Subcutaneous adipose tissue (tissue), 4 donors: ENCODE data around the gene ABHD12. TPM values are rescaled to one million over a fixed set of nuclear protein-coding genes. Genes with fewer than 3 reads are reported as not detected.

ENCODE experiments used
- total RNA-seq, 4 donors: library from RNA; depleted of rRNA; stranded (reverse); fragments of >200 nt; gene quantifications; one replicate each; pipeline ENCODE4 v1.1.0, GENCODE V29; 2016
- TF ChIP-seq, protein P1 (sequence below): fragments of 450-650 bp; IDR thresholded peaks from one replicate; pipeline ENCODE4 v1.5.1; 2016; ENCODE audit warnings: low read depth, mild to moderate bottlenecking, control low read depth, antibody characterized with exemption, moderate library complexity

The ABHD12 gene
- total RNA-seq, 4 donors from 2014 or later: 36.5 to 60.3 (median 51.6) TPM

DNA sequence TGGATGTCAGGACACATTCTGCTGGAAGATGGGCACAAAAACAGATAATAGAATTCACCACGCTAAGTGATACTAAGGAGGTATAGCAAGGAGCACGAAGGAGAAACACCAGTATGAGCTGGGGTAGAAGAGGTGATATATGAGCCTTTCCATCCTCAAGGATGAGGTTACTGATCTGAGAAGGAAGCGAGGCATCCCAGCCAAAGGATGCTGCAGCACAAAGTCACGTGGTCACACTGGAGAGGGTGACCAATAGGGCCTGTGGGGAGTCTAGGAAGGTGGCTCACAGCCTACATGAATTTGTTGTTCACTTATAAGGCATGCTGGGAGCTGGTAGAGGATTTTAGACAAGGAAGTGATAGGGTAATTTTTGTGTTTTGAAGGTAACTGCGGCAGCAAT, 18.3 kb upstream of the ABHD12 start:
- TF ChIP-seq, protein P1, sequence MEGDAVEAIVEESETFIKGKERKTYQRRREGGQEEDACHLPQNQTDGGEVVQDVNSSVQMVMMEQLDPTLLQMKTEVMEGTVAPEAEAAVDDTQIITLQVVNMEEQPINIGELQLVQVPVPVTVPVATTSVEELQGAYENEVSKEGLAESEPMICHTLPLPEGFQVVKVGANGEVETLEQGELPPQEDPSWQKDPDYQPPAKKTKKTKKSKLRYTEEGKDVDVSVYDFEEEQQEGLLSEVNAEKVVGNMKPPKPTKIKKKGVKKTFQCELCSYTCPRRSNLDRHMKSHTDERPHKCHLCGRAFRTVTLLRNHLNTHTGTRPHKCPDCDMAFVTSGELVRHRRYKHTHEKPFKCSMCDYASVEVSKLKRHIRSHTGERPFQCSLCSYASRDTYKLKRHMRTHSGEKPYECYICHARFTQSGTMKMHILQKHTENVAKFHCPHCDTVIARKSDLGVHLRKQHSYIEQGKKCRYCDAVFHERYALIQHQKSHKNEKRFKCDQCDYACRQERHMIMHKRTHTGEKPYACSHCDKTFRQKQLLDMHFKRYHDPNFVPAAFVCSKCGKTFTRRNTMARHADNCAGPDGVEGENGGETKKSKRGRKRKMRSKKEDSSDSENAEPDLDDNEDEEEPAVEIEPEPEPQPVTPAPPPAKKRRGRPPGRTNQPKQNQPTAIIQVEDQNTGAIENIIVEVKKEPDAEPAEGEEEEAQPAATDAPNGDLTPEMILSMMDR: no peak

DNA sequence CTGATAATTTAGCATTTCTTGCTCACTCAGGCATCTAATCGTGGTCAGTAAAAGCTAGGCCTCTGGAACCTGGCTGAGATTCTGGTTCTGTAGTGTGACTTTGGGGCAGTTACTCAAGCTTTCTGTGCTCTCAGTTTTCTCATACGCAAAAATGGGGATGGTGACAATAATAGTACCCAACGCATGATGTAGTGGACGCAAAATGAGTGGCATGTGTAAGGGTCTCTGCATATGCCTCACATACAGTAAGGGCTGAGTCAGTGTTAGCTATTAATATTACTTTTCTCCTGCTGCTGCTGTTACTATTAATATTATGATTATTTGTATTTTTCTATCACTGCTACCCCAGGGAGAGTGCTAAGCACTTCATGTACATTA, 17.5 kb upstream of the ABHD12 start:
- TF ChIP-seq, protein P1: no peak

DNA sequence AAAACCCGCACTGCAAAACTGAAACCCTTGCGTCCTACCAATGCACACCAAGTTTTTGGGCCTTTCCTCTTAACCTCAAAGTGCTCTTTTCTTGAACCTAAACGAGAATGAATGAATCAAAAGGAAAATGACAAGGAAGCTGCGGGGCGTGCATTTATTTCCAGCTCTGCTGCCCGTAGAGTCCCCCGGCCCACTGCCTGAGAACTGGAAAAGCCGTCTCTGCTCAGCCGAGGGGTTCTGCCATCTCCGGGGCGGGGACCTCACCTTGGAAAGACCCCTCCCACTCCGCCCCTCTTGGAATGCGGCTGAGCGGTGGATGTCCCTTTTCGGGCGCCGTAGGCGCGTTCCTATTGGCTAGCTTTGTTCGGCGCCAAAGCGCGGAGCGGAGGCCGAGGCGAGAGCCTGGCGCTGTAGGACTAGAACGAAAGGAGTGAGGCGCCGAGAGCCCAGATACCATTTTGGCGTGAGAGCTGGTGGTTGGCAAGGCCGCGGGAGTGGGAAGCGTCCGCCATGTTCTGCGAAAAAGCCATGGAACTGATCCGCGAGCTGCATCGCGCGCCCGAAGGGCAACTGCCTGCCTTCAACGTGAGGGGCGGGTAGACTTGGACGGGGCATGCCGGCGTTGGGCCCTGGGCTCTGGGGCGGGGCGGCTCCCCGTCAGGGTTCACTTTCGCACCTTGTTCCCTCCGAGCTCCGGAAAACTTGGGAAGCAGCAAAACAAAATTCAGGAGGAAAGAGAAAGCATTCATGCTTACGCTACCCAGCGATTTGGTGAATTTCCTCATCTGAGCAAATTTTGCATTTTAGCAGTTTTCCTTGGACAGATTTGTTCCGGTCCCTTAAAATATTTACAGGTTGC, 16.9 kb upstream of the ABHD12 start, which contains the start of gene GINS1:
Gene GINS1 (plus strand): TSS at position 363 of the 859 bp plus-strand sequence. CDS start 148 bp downstream, at position 511.
- TF ChIP-seq, protein P1: no peak

DNA sequence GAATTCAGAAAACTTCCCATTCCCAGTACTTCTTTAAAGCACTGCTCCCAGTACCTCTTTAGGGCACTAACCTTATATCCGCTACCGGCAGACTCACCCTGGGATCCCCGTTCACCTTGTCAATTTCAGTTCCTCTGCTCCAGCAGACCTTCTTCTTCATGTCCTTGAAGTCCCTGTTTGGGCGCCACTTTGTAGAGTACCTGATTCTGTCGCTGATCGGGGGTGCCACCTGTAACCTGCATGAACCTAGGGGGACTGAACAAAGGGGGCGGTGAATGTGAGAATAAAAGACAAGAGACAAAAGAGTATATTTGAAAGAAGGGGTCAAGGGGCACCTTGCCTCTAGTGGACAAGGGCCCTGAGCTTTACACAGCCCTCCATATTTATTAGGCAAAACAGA, 11.9 kb upstream of the ABHD12 start:
- TF ChIP-seq, protein P1: no peak

DNA sequence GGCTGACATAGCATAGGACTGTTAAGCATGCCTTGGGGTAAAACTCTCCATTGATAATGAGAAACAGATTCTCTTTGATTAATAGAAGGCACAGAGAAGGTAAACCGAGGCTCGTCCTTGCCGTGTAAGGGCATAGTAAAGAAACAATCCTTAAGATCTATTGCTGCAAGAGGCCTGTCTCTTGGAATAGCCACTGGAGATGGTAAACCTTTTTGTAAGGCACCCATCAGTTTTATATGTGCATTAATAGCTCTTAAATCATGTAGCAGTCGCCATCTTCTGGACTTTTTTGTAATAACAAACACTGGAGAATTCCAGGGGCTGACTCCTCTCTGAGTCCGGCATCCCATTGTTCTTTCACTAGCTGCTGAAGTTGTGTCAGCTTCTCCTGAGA, 8.4 kb upstream of the ABHD12 start:
- TF ChIP-seq, protein P1: no peak

DNA sequence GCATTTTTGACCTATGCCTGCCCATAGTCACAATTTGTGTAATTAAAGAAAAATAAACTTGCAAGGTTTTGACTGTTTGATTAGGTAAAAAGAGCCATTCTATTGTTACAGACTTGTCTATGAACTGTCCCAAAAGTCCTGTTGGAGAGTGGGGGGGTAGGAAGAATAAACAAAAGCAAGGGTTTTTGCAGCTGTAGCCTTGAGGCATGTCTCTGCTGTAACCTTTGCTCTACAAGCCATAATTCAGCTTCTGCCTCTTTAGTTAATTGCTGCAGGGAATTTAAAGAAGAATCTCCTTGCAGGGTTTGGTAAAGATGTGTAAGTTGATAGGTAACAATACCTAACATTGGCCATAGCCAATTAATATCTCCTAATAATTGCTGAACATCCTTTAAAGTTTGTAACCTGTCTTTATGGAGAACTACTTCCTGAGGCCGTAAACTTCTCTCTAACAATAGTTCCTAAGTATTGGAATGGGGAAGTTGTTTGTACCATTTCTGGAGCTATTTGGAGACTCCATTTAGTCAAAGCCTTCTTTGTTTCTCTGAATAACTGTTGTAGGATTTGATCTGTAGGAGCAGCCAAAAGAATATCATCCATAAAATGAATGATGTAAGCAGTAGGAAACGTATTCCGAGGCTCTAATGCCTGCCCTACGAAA, 7.9 kb upstream of the ABHD12 start:
- TF ChIP-seq, protein P1: no peak

DNA sequence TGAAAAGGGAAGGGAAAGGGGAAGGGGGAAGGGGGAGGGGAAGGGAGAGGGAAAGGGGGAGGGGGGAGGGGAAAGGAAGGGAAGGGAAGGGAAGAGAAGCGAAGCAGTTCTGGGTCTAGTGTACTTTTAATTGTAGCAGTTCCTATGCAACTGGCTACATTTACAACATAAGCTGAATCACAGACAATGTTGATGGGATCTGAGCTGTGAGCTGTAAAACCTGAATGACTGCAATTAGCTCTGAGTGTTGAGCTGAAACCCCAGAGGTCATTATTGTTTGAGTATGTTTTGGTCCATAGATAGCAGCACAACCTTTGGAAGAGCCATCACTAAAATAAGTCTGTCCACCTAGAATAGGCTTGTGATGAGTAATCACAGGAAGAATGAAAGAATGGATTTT, 7.2 kb upstream of the ABHD12 start:
- TF ChIP-seq, protein P1: no peak
